C4-2B (cell line): ENCODE data around the gene ZNF641.

Experiments
- CTCF ChIP-seq: fragments of 450-650 bp; conservative IDR thresholded peaks from 2 replicates; pipeline ENCODE4 v1.5.1; 2017; ENCODE audit warnings: mild to moderate bottlenecking
- ZFX ChIP-seq: fragments of 450-650 bp; IDR thresholded peaks from 2 replicates; pipeline ENCODE4 v1.6.1; 2017

GRCh38 chr12:48366131-48366530 is 15.4 kb upstream of the ZNF641 start:
- no peak for TF ChIP-seq CTCF
- no peak for TF ChIP-seq ZFX
